Panc1 (cell line): ENCODE results near the gene CYP26B1. TPM values are rescaled to one million over a fixed set of nuclear protein-coding genes. Genes with fewer than 3 reads are reported as not detected.

ENCODE experiments used
- ATAC-seq: fragments of 200-7000 bp; cut with Tn5 transposase; 2 replicates; pipeline ENCODE4 v1.9.1; 2020; ENCODE audit warnings: mild to moderate bottlenecking, moderate library complexity
- BruUV-seq: library from RNA; stranded (reverse); fragments of 400-500 nt; replicated peaks from 2 replicates; lab custom pipeline; 2021; lab: Mats Ljungman, UMichigan
- CTCF ChIA-PET: fragments of 300-600 bp; sonication (Branson Sonifier 250); formaldehyde crosslinking; loops from one replicate; lab custom pipeline; 2022; ENCODE audit warnings: antibody characterized with exemption; lab: Charles Lee
- POLR2A ChIA-PET: fragments of 300-600 bp; sonication (Branson Sonifier 250); formaldehyde crosslinking; loops from one replicate; lab custom pipeline; 2022; ENCODE audit warnings: antibody characterized with exemption; lab: Charles Lee
- DNase-seq: peaks from one replicate; pipeline ENCODE4 v3.0.0-alpha.2; 2010; ENCODE audit warnings: low read depth, low spot score
- H3K27ac ChIP-seq: 2 replicates; pipeline ENCODE4 v1.5.1; 2011; ENCODE audit warnings: mild to moderate bottlenecking, low read length, inconsistent platforms
- H3K27me3 ChIP-seq: fragments of 200-500 bp; sonication (Bioruptor generic); 2 replicates; pipeline ENCODE4 v1.6.0; 2014; ENCODE audit warnings: low read length, inconsistent platforms; ENCODE audit not compliant: control insufficient read depth, insufficient read depth
- H3K36me3 ChIP-seq: fragments of 200-500 bp; sonication (Bioruptor generic); 2 replicates; pipeline ENCODE4 v1.5.1; 2014; ENCODE audit warnings: inconsistent platforms, mild to moderate bottlenecking, low read length, moderate library complexity; ENCODE audit not compliant: control insufficient read depth, insufficient read depth
- H3K4me1 ChIP-seq: 2 replicates; pipeline ENCODE4 v1.5.1; 2011; ENCODE audit warnings: inconsistent platforms, mild to moderate bottlenecking, low read length, moderate library complexity; ENCODE audit not compliant: control insufficient read depth, insufficient read depth
- H3K4me3 ChIP-seq, 2 experiments: 2 replicates each; pipeline ENCODE4 v1.5.1; 2011 to 2012; ENCODE audit warnings: low read depth in 2 of 2, low read length in 2 of 2, mild to moderate bottlenecking in 2 of 2, inconsistent platforms in 1 of 2, moderate library complexity in 1 of 2
- H3K9me3 ChIP-seq: fragments of 200-500 bp; sonication (Bioruptor generic); 2 replicates; pipeline ENCODE4 v1.5.1; 2014; ENCODE audit warnings: low read depth, mild to moderate bottlenecking, inconsistent platforms, low read length, moderate library complexity; ENCODE audit not compliant: control insufficient read depth, insufficient read depth
- CTCF ChIP-seq: fragments of 450-650 bp; IDR thresholded peaks from 2 replicates; pipeline ENCODE4 v1.5.1; 2017; ENCODE audit warnings: mild to moderate bottlenecking
- POLR2AphosphoS5 ChIP-seq: IDR thresholded peaks from 2 replicates; pipeline ENCODE4 v1.6.1; 2012; ENCODE audit warnings: mild to moderate bottlenecking, low read depth, low read length, moderate library complexity
- REST ChIP-seq, 2 experiments: IDR thresholded peaks; 2 replicates each; pipeline ENCODE4 v1.6.1; 2011 to 2012; ENCODE audit warnings: low read depth in 2 of 2, control low read depth in 1 of 2, low read length in 1 of 2, mild to moderate bottlenecking in 1 of 2, moderate library complexity in 1 of 2; ENCODE audit not compliant: insufficient read depth in 1 of 2
- SIN3A ChIP-seq: IDR thresholded peaks from 2 replicates; pipeline ENCODE4 v1.6.1; 2012; ENCODE audit warnings: low read depth, mild to moderate bottlenecking, low read length, moderate library complexity, borderline replicate concordance; ENCODE audit not compliant: insufficient read depth
- TCF7L2 ChIP-seq: IDR thresholded peaks from 2 replicates; pipeline ENCODE4 v1.6.1; 2011; ENCODE audit warnings: mild to moderate bottlenecking, low read depth, low read length, inconsistent platforms
- in situ Hi-C: cut with HindIII; loops from 2 replicates; pipeline ENCODE4 v1.10.0; 2016; ENCODE audit warnings: low sequenced_read_pairs, low pct_unique_long_range_greater_than_20kb
- intact Hi-C: fragments of 100-400 bp; cut with micrococcal nuclease; formaldehyde crosslinking; loops from one replicate; pipeline ENCODE4 v1.10.0; 2022; ENCODE audit not compliant: unreplicated experiment
- total RNA-seq: library from RNA; stranded (reverse); gene quantifications from one replicate; pipeline ENCODE4 v1.2.1, GENCODE V29; 2021; ENCODE audit not compliant: unreplicated experiment

The CYP26B1 gene
- total RNA-seq, 1 experiment from 2014 or later = 12.3 TPM

- DNase-seq = no peak
- Histone ChIP-seq H3K27me3 (peaks cover 4% of the 10 kb centered on the region; the same call in 1 of the 2 replicates), H3K36me3 (no peaks in the 10 kb centered on the region), H3K4me1 (peaks cover 20% of the 10 kb centered on the region), H3K27ac (no peak overlapping the region), H3K9me3 (no peaks in the 10 kb centered on the region), H3K4me3 (no peak overlapping the region)
- in situ Hi-C loops (no loop called here), intact Hi-C loops (no loop called here)
- ATAC-seq = no peak
- ChIA-PET CTCF (no interaction called here), POLR2A (no interaction called here)
- no TSS peak for BruUV-seq
- TF ChIP-seq REST (IDR thresholded peaks at IDR 0.05; ENCODE audit: insufficient read depth in 1 of 2, low read depth in 2 of 2, low read length in 1 of 2) = no peak
- no peak for TF ChIP-seq SIN3A
- TF ChIP-seq TCF7L2 = no peak
- no peak for TF ChIP-seq POLR2AphosphoS5
- no peak for TF ChIP-seq CTCF
These were observed 28.7 kb downstream of the CYP26B1 start for GRCh38 chr2:72118951-72119350.

GRCh38 chr2:72118386-72118785 is 29.3 kb downstream of the CYP26B1 start:
- Histone ChIP-seq H3K27ac (no peak overlapping the region), H3K36me3 (no peaks in the 10 kb centered on the region), H3K4me3 (no peak overlapping the region), H3K9me3 (no peaks in the 10 kb centered on the region), H3K4me1 (peaks cover 20% of the 10 kb centered on the region), H3K27me3 (peaks cover 4% of the 10 kb centered on the region; the same call in 1 of the 2 replicates)
- no peak for TF ChIP-seq TCF7L2
- no peak for TF ChIP-seq POLR2AphosphoS5
- TF ChIP-seq REST (IDR thresholded peaks at IDR 0.05; ENCODE audit: insufficient read depth in 1 of 2, low read depth in 2 of 2, low read length in 1 of 2) = no peak
- no peak for TF ChIP-seq CTCF
- no peak for TF ChIP-seq SIN3A
- intact Hi-C loops = no loop called here
- POLR2A ChIA-PET = no interaction called here
- CTCF ChIA-PET = no interaction called here
- in situ Hi-C loops = no loop called here
- no TSS peak for BruUV-seq
- DNase-seq = no peak
- no peak for ATAC-seq
